Kidney (tissue), 14 donors: ENCODE measurements around the gene CCNL2. TPM values are rescaled to one million over a fixed set of nuclear protein-coding genes. Genes with fewer than 3 reads are reported as not detected.
A peak's percentile ranks its signal among the peaks of the same experiment; 100 is the strongest.

Experiments used
- DNase-seq, 5 donors: peaks; one replicate each; pipeline ENCODE4 v3.0.0-alpha.2; 2013 to 2020
- FAIRE-seq: peaks from 2 replicates; lab custom pipeline; 2012; peaks lifted over from hg19 to GRCh38; lab: Jason Lieb, UNC
- H3K27ac ChIP-seq, 2 donors: one replicate each; pipeline ENCODE4 v1.7.0; 2013; ENCODE audit warnings: low read depth in 2 of 2, low read length in 2 of 2, inconsistent platforms in 1 of 2
- H3K27me3 ChIP-seq: one replicate; pipeline ENCODE4 v1.7.1; 2013; ENCODE audit warnings: low read length, inconsistent platforms; ENCODE audit not compliant: control insufficient read depth, insufficient read depth
- H3K36me3 ChIP-seq, 3 donors: one replicate each; pipeline versions ENCODE4 v1.7.0 to v1.7.1; 2013; ENCODE audit warnings: low read length in 3 of 3, control low read depth in 1 of 3, inconsistent platforms in 1 of 3; ENCODE audit not compliant: insufficient read depth in 3 of 3, control insufficient read depth in 2 of 3
- H3K4me1 ChIP-seq, 3 donors: one replicate each; pipeline versions ENCODE4 v1.7.0 to v1.7.1; 2013; ENCODE audit warnings: low read length in 3 of 3, inconsistent platforms in 1 of 3, low read depth in 1 of 3; ENCODE audit not compliant: control insufficient read depth in 2 of 3, insufficient read depth in 2 of 3
- H3K4me3 ChIP-seq, 3 donors: one replicate each; pipeline versions ENCODE4 v1.7.0 to v1.8.1; 2013; ENCODE audit warnings: low read length in 3 of 3, control low read depth in 1 of 3, inconsistent platforms in 1 of 3
- H3K9ac ChIP-seq, 3 donors: one replicate each; pipeline versions ENCODE4 v1.7.0 to v1.7.1; 2013; ENCODE audit warnings: low read length in 3 of 3, control low read depth in 1 of 3, inconsistent platforms in 1 of 3
- H3K9me3 ChIP-seq, 3 donors: one replicate each; pipeline versions ENCODE4 v1.7.0 to v1.7.1; 2013; ENCODE audit warnings: low read length in 3 of 3, control low read depth in 1 of 3, inconsistent platforms in 1 of 3; ENCODE audit not compliant: control insufficient read depth in 2 of 3, insufficient read depth in 1 of 3
- intact Hi-C: fragments of 100-400 bp; cut with DNase I; formaldehyde crosslinking; loops from one replicate; pipeline ENCODE4 v1.11.1; 2022
- polyA plus RNA-seq: library from polyadenylated mRNA; stranded (reverse); fragments of 350-450 nt; fragmentation: Illumina TruSeq; extraction: RNeasy Lipid Tissue Mini Kit (QIAGEN cat#74804); gene quantifications from one replicate; pipeline ENCODE4 v1.2.3, GENCODE V29; 2014; ENCODE audit warnings: low read depth, low replicate concordance; ENCODE audit not compliant: insufficient read depth
- total RNA-seq: library from RNA; stranded (reverse); fragmentation: NEBNext Ultra II Directional; extraction: Animal tissue kit (Norgen Biotek cat#: 25700); gene quantifications from one replicate; pipeline ENCODE4 v1.2.1, GENCODE V29; 2021
- TF ChIP-seq, protein P1 (sequence below): IDR thresholded peaks from 3 replicates; pipeline ENCODE4 v1.5.1; 2012; ENCODE audit warnings: mild to moderate bottlenecking, moderate library complexity, borderline replicate concordance; ENCODE audit not compliant: insufficient read depth; ENCODE audit errors: extremely low read depth
- donor health status: control.
- donor health status: control.
- donor health status: control.
- donor health status: control.
- donor health status: control.
- donor health status: DM: yes; HTN: yes; CAD: no.
- donor health status: Normal renal cell carcinoma (clear cell type).

CCNL2 gene
- total and polyA plus RNA-seq, 2 donors from 2014 or later: 72.0 to 199 TPM

DNA sequence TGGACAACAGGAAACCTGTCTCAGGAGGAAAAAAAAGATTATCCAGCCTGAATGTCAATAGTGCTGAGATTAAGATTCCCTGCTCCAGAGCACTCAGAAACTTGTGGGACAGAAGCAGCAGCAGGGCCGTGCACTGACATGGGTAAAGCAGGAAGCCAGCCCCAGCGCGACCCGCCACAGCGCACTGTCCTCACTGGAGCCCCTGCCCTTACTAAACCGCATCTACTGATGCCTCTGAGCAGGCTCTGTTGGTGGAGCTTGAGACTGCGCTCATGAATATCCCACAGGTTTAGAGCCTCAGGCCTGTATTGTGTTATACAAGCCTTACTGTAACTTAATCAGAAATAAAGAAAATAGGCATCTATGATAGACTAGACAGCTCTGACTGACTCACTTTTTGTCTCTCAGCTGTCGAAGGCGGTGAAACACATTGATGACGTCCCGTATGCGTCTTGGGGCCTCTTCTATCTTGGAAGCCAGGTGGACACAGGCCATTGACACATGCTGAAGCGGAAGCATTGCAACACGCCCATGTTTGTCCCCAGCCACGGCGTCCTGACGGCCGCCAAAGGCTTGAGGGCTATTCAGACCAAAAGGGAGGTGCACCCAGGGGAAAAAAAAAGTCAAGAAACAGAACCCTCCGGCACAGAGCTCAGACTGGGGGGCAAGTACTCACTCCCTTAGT lies 1.2 kb downstream of the CCNL2 start:
- Histone ChIP-seq H3K27ac (peak overlapping the region in 1 of 2 donors; percentile 4), H3K4me3 (peak overlapping the region; percentile 86 to 95 (median 86)), H3K36me3 (peaks cover 12 to 44% (median 26%) of the 10 kb centered on the region in 3 donors), H3K9ac (peak overlapping the region in 2 of 3 donors; percentile 63 to 75), H3K27me3 (no peaks in the 10 kb centered on the region), H3K4me1 (peaks cover 4 to 22% (median 13%) of the 10 kb centered on the region in 3 donors), H3K9me3 (no peaks in the 10 kb centered on the region)
- DNase-seq (peak in 1 of 5 donors; percentile 56), FAIRE-seq (no peak)
- intact Hi-C loops: no loop called here
- TF ChIP-seq, protein P1, sequence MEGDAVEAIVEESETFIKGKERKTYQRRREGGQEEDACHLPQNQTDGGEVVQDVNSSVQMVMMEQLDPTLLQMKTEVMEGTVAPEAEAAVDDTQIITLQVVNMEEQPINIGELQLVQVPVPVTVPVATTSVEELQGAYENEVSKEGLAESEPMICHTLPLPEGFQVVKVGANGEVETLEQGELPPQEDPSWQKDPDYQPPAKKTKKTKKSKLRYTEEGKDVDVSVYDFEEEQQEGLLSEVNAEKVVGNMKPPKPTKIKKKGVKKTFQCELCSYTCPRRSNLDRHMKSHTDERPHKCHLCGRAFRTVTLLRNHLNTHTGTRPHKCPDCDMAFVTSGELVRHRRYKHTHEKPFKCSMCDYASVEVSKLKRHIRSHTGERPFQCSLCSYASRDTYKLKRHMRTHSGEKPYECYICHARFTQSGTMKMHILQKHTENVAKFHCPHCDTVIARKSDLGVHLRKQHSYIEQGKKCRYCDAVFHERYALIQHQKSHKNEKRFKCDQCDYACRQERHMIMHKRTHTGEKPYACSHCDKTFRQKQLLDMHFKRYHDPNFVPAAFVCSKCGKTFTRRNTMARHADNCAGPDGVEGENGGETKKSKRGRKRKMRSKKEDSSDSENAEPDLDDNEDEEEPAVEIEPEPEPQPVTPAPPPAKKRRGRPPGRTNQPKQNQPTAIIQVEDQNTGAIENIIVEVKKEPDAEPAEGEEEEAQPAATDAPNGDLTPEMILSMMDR: no peak

DNA sequence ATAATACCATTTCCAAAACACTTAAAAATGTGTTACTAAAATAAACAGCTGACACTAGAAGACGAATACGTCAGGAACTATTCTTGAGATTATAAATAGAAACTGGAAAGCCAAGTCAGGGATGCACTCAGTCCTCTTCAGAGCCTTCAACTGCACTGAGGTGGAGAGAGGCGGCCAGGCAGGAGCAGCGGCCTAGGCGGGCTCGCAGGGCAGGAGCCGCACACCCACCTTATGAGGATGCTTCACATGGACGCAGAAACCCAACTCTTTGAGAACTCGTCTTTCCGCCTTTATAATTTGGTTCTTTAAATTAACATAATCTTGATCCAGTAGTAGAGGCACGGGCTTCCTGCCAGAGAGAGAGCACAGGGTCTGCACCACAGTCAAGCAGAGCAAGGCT lies 4.0 kb downstream of the CCNL2 start:
- no peak overlapping the region for H3K9ac ChIP-seq
- intact Hi-C loops: no loop called here
- H3K36me3 ChIP-seq: peaks cover 17 to 58% (median 45%) of the 10 kb centered on the region in 3 donors
- no peaks in the 10 kb centered on the region for H3K9me3 ChIP-seq
- H3K27ac ChIP-seq: no peak overlapping the region
- no peak overlapping the region for H3K4me3 ChIP-seq
- no peaks in the 10 kb centered on the region for H3K27me3 ChIP-seq
- peaks cover under 1 to 15% (median 7%) of the 10 kb centered on the region in 3 donors for H3K4me1 ChIP-seq
- TF ChIP-seq, protein P1: no peak
- FAIRE-seq: no peak
- no peak for DNase-seq

DNA sequence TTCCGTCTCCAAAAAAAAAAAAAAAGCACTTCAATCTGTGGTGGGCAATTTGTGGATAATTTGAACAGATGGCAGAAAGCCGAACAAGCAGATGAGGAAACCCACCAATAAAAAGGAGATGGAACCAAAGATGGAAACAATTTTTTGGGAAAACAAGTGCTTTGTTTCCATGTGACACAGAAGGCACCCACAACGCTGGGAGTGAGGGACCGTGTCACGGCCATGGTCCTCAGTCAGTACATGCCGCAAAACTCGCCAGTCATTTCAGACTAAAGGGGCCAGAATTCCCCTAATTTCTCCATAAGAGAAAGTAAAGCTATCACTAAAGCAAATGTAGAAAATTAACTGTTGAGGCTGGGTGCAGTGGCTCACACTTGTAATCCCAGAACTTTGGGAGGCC lies 5.0 kb downstream of the CCNL2 start:
- no peak overlapping the region for H3K9ac ChIP-seq
- peaks cover 0 to 11% (median 7%) of the 10 kb centered on the region in 3 donors for H3K4me1 ChIP-seq
- no peak for FAIRE-seq

More for the DNA sequence above, 5.0 kb downstream of the CCNL2 start:
- Histone ChIP-seq H3K27me3 (no peaks in the 10 kb centered on the region), H3K36me3 (peaks cover 22 to 62% (median 49%) of the 10 kb centered on the region in 3 donors), H3K4me3 (no peak overlapping the region), H3K27ac (no peak overlapping the region), H3K9me3 (no peaks in the 10 kb centered on the region)
- intact Hi-C loops: no loop called here
- TF ChIP-seq, protein P1: no peak
- DNase-seq: peak in 1 of 5 donors; percentile 3
